HG02884 (cell line): ENCODE measurements around the gene RASSF4.

ENCODE experiments used
- ATAC-seq: cut with Tn5 transposase; IDR thresholded peaks from one replicate; pipeline ENCODE4 v1.9.1; 2021; ENCODE audit warnings: mild to moderate bottlenecking, moderate library complexity; ENCODE audit not compliant: unreplicated experiment

RASSF4 gene

DNA sequence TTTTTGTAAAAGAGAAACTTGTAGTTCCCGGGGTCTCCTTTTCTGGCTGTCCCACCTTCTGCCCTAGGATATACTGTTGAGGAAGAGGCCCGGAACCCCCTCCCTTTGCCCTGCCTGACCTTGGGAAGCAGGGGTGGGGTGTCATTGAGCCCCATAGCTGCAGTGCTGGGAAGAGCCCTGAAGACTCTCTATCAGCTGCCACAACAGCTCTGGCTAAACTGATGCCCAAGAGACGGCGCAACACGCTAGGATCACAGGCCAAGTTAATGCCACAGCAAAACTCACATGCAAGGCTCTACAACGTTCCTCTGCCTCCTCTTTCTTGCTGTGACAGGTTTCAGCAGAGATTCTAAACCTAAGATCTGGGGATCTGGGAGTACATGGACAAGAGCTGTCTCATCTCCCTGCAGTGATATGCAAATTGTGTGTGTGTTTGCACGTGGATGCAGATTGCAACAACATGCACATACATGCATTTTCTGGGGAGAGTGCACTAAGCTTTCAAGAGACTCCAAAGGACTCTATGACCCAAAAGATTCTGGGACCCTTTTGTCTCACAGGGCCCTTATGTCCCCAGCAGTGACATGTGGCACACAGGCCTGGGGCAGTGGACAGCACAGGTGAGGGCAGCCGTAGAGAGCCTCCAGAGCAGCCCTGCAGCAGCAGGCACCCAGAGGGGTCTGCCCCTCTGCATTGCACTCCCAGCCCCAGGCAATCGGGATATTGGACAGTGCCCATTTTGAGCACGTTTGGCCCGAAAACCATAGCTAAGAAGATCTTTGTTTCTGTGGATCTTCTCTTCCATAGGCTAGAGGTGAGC, 2.5 kb downstream of the RASSF4 start:
- ATAC-seq = no peak

DNA sequence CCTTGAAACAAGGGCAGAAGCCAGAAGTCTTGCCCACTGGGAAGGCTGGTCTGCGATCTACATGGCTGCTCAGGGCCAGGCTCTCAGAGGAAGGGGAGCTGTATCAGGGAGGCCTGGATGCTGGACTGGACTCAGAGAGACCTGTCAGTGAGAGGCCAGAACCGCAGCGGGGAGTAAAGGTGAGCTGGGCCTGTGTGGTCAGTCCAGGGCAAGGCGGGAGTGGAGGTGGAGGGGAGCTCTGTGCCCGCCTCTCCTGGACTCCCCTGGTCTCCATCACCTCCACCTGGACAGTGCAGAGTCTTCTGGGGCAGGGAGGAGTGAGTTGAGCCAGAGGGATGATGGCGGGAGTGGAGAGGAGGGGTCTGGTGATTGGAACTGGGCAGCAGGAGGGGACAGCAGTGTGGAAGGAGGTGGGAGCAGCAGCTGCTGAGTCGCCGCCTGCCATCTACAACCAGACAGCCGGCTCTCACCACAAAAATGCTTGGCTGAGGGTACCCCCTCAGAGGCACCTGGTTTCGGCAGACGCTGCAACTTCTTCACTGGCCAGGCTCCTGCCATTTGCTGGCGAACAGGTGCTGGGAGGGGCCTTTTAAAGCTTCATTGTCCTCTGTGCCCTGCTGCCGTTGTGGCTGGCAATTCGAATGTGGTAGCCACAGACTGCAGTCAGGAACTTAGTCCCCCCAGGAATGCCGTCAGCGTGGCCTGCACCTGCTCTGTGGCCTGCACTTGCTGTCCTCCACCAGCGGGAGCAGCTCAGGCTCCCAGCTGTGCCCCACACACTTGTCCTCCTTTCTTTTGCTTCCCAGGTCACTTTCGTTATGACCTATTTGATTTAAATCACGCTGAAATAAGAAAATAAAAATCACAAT, 3.5 kb downstream of the RASSF4 start:
- ATAC-seq = no peak

DNA sequence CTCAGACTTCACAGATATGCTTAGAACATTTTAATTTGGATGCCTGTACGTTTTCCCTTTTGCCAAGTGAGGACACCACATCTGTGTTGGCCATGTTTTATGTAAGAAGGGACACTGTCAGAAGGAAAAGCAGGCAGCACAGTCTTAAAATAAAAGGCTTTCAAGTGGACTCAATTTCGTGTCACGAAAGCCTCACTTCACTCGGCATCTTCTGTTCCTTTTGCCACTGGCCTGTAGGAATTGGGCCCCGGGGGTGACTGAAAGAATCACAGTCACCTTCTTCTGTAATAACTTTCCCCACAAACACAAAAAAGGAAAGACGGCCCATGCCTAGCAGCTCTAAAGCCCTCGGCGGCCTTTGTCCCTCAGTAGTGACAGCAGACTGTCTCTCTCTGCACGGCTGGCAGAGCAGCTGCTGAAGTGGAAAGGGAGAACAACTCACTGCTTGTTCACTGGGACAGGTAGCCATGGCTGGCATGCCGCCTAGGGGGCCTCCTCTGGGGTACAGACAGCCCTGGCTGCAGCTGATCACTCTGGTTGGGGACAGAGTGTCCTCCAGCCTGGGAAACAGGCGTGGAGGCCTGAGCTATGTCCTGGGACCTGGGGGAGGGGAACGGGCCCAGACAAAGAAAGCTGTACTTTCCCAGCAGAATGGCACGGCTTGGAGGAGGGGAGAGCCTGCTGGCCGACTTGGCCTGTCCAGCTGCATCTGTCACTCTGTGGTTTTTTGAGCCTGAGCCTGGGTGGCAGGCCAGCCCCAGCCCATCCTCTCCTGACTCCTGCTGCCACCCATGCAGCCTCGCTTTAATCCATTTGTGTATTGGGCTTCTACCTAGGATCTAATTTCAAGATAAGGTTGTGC, 4.4 kb downstream of the RASSF4 start:
- ATAC-seq = no peak

DNA sequence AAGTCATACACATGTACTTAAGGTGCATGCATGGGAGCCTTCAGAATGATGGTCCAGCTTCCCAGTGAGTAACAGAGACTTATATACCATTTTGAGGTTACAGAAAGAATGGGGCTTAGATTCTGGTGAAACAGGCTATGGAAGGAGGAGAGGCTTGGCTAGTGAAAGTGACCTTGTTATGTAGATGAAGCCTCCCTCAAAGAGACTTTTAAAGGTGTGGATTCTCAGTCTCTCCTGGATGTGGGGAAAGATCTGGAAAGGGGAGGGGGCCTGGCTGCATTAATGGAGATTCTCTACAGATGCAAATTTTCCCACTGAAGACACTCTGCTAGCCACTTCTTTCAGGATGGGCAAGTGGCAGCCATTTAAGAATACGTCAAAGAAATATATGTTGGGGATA, 5.5 kb downstream of the RASSF4 start:
- no peak for ATAC-seq

DNA sequence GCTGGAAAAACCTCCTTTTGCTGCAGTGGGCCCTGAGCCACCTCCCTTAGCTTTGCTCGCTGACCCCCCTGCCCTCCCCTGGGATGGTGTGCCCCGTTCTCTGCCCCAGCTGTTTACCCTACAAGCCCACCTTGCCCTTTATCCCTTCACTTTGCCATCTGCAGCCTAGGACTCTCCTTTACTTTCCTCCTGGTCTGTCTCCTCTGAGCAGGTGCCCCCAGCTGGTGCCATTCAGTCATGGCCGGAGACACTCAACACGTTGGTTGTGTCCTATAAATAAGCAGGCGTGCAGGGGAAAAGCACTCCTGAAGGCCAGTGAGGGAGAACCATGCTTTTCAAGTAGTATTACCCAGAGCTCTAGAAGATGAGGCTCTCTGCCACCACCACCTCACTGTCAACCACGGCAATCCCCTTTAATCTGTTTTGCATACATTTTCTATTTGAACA, 6.1 kb downstream of the RASSF4 start:
- peak; percentile 45 for ATAC-seq

DNA sequence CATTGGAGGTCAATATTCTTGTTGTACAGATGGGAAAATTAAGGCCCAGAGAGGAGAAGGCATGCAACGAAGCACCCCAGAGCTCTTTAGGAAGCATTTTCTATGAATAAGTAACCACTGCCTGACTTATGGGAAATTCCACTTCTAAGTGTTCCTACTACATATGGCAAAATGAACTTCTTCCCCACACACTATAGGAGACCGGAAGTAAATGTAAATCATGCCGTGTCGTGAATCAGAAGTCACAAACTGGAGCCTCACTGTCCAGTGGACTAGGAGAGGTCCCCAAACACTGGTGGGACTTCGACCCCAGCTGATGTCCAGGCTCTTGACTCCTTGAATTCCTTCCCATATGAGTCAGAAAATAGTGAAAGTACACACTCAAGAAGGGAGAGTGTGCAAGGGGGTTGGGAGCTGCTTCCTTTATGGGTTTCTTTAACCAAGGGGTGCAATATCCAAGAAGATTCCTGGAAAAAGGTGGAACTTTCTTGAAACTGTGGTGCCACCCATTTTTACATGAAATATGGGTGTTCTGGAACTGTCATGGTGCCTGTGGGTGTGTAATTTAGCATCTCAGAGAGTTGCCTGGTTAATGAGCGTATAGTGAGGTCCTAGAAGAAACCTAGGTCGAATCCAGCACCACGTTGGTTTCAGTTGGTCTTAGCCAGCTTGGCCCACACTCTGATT, 6.7 kb downstream of the RASSF4 start:
- peak; percentile 28 for ATAC-seq

DNA sequence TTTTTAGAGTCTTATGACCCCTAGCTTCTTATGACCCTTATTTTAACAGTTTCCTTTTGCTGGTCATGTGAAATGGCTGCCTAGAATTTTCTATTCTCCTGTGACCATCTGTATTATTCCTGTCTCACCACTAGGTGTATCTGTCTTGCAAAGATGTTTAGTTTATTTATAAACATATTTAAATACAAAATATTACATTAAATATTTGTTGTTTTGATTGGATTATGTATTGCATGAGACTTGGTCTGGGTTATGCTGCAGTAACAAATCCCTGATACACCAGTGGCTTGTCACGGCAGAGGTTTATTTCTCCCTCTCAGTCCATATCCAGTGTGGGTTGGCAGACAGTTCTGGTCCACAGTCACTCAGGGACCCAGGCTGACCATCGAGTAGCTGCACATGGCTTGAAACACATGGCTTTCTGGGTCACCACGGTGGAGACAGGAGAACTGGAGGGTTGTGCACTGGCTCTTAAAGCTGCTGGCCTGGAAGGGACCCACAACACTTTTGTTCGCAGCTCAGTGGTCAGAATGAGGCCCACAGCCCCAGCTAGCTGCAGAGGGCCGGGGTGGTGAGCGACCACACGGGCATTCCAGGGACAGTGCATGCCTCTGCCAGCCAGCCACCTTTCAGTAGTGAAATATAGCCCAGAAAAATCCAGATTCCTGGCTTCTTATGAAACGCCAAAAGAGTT, 7.4 kb downstream of the RASSF4 start:
- ATAC-seq = no peak

DNA sequence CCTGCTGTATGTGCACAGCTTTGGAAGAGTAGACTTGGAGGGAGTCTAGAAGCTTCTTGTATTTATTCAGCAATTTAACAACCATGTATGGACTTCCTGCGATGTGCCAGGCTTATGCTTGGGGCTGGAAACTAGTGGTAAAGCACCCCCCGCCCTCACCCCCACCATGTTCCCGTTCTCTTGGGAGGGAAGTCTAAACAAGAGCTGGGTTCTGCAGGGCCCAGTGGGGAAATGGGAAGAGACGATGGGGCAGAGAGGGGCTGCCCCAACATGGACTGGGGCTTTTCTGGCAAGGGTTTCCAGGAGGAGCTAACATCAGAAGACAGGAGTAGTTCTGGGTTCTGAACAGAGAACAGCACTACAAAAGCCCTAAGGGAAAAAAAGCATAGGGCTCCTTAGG, 8.0 kb downstream of the RASSF4 start:
- ATAC-seq = no peak

DNA sequence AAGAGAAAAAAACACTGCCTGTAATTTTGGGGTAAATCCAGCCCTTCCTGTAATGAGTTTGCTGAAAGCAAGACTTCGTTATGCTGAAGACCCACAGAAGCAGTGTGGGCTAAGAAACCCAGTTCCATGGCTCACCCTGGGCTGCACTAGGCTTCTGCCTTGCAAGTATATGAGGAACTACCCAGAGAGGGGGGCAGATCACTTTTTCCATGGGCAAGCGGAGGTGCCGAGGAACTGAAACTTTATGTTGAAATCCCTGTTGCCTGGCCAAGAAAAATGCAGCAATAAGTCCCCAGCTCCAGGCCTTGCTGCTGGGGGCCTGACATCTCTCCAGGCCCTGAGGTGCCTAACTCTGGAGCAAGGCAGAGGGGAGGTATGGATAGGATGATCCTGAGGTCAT, 8.5 kb downstream of the RASSF4 start:
- no peak for ATAC-seq

DNA sequence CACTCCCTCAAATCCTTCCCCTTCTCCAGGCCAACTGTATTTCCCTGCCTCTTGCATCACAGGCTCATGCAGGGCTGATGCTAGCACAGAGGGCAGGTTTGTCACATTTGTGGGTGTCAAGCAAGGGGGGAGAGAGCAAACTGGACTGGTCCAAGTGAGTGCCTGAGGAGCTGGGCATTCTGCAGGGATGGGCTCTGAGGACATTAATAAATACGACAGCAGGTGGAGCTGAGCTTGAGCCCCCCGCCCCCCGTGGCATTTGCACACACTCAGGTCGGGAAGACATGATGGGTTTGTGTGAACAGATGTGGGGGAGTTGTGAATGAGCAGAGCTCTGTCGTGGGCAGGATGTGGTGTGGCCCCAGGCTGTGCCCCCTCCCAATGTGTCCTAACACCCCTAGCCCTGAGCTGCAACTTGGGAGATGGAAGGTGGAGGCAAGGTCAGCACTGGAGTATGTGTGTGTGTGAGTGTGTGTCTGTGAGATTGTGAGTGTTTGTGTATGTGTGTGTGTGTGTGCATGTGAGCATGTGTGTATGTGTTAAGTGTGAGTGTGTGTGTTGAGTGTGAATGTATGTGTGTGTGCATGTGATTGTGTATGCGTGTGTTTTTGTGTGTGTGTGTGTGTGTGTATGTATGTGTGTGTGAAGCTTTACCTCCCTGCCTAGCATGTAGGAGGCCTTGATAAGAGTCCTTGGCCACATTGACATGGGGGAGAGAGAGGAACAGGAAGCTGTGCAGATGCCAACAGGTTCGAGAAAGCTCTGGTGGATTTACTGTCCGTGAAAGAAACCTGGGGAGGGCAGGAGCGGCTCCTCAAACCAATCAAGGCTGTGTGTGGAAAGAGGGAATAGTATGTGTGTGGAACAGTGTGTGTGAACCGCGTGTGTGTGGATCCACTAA, 9.1 kb downstream of the RASSF4 start:
- no peak for ATAC-seq

DNA sequence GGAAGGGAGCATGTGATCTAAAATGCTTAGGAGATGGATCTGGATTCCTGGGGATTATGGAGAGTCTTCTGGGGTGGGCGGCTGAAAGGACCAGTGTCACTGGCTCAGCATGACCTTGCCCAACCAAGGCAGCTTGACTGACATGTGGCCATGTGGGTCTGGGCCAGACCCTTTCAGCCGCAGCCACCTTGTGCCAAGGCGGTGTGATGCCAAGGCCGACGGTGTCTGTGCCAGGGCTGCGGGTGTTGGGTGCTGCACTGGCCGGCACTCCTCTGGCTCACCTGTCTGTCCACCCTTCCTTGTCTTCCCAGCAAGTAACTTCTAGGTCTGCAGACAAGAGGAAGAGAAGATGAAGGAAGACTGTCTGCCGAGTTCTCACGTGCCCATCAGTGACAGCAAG, 10.3 kb downstream of the RASSF4 start:
- no peak for ATAC-seq

DNA sequence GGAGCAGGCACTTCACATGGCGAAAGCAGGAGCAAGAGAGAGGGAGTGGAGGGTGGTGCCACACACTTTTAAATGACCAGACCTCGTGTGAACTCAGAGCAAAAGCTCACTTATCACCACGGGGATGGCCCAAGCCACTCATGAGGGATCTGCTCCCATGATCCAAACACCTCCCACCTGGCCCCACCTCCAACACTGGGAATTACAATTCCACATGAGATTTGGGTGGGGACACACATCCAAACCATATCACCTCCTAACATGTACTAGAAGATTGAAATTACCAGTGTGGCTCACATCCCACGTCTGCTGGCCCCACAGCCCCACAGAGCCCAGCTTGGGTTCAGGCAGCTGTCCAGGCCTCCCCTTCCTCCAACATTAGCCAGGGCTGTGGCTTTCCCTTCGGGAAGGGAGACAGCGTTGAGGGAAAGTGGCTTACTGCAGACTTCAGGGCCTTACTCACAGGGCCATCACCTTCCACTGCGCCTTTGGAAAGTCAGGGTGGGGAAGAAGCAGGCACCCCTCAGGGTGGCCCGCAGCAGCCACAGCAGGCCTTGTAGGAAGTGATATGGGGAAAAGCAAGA, 11.3 kb downstream of the RASSF4 start:
- no peak for ATAC-seq

DNA sequence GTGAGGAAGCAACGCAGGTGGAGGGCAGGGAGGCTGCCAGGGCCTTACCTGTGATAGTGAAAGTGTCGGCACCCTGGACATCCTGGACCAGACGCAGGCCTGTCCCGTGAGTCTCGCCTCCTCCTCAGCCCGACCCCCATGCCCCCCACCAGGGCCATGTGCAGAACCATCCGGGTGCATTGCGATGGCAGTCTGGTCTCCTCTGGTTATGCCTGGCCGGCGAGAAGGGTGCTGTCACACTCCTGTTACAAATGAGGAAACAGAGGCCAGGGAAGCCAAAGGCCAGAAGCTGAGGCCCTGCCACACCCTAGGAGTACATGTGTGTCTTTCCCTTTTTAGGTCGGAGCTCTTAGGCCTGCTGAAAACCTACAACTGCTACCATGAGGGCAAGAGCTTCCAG, 11.8 kb downstream of the RASSF4 start:
- no peak for ATAC-seq

DNA sequence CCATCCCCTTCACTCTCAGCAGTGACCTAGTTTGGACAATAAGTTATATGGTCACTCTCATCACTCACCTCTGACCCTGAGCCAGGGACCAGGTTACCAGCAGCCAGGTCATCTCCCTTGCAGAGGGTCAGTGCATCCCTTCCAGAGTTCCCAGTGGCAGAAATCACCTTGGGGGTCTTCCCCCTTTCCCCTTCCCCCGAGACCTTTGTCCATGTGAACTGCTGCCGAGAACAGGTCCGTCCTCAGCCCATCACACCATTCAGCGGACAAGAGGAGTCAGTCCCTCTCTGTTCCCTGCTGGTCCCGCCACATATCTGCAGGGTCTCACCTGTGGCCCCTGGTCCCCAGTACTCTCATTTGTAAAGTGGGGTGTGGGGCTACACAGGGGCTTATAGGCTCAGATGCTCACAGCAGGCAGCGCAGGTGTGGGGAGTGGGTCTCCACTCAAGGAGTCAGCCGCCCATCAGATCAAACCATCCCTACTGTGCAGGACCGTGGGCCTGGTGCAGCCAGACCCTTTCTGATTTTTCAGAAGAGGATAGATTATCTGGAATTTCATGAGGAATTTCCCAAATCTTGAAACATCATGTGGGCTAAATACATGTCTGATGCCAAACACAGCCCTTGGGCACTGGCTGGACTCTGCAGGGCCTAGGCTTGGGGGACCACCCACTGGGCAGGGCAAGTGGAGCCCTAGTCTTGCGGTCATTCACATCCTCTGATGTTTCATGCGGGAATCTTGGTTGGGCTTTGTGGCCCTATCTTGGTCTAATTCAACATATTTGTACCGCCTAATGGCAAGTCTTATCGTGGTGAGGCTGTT, 12.5 kb downstream of the RASSF4 start:
- no peak for ATAC-seq

DNA sequence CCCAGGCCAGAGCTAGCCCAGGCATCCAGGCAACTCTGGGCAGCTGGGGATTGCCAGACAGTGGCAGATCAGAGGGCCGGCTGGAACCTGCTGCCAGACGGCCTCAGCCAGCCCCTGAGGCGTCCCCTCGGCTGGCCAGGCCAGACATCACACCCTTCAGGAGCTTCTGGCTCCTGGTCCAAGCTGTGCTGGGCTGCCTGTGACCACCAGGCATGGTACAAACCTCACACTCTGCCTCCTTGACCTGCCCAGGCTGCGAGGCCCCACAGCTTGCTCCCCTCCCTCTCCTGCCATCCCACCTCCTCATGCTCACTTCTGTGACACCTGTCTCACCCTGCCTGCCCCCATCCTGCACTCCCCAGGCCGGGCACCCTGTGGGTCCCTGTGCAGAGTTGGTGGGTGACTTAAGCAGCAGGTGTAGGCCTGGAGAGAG, 13.3 kb downstream of the RASSF4 start:
- ATAC-seq = no peak

DNA sequence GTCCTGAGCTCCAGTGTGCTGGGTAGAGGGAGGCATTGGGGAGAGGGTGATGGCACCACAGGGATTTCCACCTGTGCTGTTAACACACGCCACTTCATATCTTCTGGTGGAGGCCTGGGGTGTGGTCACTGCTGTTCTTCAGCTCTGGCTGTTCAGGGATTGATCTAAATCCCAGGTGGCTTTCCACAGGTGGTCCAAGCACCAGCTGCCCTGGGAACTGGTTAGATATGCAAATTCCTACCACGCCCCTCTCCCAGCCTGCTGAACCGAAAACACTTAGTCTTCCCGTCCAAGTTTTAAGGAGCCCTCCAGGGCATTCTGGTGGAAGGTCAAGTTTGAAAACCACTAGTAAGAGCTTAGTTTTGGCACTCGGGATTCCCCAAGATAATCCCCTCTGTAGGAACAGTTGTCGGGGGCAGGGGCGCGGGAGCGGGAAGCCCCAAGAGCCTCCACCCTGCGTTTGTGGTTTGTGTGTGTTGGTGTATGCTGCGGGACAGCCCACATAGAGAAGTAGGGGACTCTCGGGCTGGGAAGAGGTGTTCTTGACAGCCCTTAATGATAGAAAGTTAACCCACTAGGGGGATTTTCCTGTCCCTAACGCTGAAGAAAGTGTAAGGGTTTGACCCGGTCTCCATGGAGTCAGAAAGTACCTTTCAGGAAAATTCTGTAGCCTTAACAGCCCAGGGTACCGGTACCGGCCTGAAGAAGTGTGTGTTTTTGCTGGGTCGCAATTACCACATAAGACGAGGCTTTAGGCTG, 13.9 kb downstream of the RASSF4 start:
- ATAC-seq = no peak

DNA sequence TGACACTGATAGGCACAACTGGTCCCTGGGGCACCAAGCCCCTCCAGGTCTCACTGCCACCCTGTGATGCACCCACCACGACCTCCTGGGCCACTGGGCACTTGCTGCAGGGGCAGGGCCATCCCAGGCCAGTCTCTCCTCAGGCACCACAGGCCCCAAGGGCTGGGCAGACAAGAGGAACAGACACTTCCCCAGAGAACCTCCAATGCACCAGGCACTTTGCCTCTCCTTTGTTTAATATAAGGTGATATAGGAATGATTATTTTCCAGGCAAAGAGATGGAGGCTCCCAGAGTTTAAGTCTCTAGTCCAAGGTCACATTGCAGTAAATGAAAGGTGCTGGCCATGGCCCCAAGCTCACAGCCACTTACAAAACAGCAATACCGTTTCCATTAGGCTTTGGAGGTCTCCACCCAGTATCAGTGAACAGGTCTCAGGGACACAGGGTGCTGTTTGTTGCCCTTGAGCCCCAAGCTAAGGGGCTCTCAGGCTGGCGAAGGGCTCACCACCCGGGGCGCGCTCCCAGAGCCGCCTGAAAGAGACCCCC, 14.6 kb downstream of the RASSF4 start:
- peak; percentile 1 for ATAC-seq
